GM12865 (cell line): ENCODE data around the gene TVP23C.

Source experiments
- DNase-seq: peaks from one replicate; pipeline ENCODE4 v3.0.0; 2010; ENCODE audit warnings: low read depth
- H3K4me3 ChIP-seq: 2 replicates; pipeline ENCODE4 v1.5.1; 2011; ENCODE audit warnings: mild to moderate bottlenecking, low read depth, low read length, control low read depth
- CTCF ChIP-seq: IDR thresholded peaks from 2 replicates; pipeline ENCODE4 v1.5.1; 2011; ENCODE audit warnings: low read length, control low read depth, low read depth, inconsistent platforms; ENCODE audit not compliant: insufficient read depth; ENCODE audit errors: missing control alignments

TVP23C gene

GRCh38 chr17:15490634-15491261 is 72.5 kb downstream of the TVP23C start:
- no peak for DNase-seq
- no peak overlapping the region for H3K4me3 ChIP-seq

GRCh38 chr17:15488557-15488956 is 74.7 kb downstream of the TVP23C start:
- no peak for TF ChIP-seq CTCF
- DNase-seq: no peak
- H3K4me3 ChIP-seq: no peak overlapping the region

More at GRCh38 chr17:15490634-15491261, 72.5 kb downstream of the TVP23C start:
- TF ChIP-seq CTCF: no peak

DNA sequence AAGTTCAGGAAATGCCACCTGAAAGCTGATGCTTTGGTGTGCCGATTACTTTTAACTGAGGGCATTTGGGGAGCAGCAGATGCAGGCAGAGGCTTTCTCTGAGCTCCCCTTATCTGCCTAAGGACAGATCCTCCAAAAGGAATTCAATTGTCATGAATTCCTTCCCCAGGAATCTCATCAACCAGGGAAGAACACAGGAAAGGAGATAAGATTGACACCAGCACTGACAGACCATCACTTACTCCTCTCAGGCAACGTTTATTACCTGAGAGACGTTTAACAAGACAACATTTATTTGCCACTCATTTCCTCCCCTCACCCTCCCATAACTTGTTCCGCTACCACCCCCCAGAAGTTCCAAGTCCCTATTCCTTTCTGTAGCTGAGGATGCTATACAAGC is 78.2 kb downstream of the TVP23C start:
- DNase-seq: no peak
- TF ChIP-seq CTCF: no peak
- no peak overlapping the region for H3K4me3 ChIP-seq

DNA sequence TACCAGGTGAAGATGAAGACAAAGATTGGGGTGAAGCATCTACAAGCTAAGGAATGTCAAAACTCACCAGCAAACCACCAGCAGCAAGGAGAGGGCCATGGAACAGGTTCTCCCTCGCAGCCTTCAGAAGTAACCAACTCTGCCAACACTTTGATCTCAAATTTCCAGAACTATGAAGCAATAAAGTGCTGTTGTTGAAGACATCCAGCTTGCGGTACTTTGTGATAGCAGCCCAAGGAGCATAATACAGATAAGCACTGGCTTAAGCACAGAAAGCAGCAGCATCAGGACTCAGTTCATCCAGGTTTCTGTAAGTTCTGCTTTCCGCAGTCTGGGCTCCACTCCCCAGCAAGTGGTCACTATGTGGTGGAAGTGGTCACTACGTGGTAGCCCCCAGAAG is 79.9 kb downstream of the TVP23C start:
- no peak for TF ChIP-seq CTCF
- no peak overlapping the region for H3K4me3 ChIP-seq
- no peak for DNase-seq

DNA sequence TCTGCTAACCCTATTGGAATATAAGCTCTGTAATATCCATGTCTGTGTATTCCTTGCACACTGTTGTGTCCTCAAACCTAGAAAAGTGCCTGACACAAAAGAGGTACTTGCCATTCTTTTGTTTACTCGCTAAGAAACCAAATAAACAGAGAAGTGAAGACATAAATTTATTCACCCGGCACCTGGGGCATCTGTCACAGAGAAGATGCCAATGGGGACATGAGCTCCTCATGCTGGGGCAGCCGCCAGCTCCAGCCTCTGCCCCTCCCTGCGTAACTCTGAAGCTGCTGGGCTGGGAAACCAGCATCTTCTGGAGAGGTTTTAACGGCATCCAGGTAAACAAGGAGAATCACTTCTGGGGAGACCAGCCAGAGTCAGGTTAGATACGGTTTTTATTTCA is 80.8 kb downstream of the TVP23C start:
- no peak for DNase-seq
- no peak for TF ChIP-seq CTCF
- H3K4me3 ChIP-seq: no peak overlapping the region

- H3K4me3 ChIP-seq: no peak overlapping the region
- DNase-seq: no peak
These were observed 81.8 kb downstream of the TVP23C start for GRCh38 chr17:15481481-15481880.

More at GRCh38 chr17:15481481-15481880, 81.8 kb downstream of the TVP23C start:
- no peak for TF ChIP-seq CTCF
